ENCODE data around the gene NLRP9. TPM values are rescaled to one million over a fixed set of nuclear protein-coding genes. Genes with fewer than 3 reads are reported as not detected.
"Not testable (repeated sequence)": the region's sequence is repeated elsewhere in the genome, so short reads cannot be mapped to it uniquely, and the experiment has no call there.

NLRP9 gene
- polyA plus RNA-seq, 2 of the 4 experiments (the other 2 are of a cell fraction) = not detected

DNA sequence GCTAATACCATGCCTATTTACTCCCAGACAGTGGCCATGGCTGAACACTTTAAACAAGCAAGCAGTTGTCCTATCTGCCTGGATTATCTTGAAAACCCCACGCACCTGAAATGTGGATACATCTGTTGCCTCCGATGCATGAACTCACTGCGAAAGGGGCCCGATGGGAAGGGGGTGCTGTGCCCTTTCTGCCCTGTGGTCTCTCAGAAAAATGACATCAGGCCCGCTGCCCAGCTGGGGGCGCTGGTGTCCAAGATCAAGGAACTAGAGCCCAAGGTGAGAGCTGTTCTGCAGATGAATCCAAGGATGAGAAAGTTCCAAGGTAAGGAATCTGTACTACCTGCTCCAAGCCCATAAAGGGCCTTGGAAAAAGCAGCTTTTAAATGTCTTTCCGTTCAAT, 39.3 kb upstream of the NLRP9 start:
- H3K4me2 ChIP-seq = no peak overlapping the region
- no peak overlapping the region for H3K27ac ChIP-seq
- H3K9me3 ChIP-seq = peaks cover 12% of the 10 kb centered on the region; the same call in 2 of the 3 replicates
- no peaks in the 10 kb centered on the region for H3K4me1 ChIP-seq
- TF ChIP-seq RAD21 (conservative IDR thresholded peaks at IDR 0.05 in 1 of 2, IDR thresholded peaks at IDR 0.05 in 1 of 2) = peak in 1 of 2 experiments; percentile 47; a peak in 2 of 5 replicates
- TF ChIP-seq, protein P1, sequence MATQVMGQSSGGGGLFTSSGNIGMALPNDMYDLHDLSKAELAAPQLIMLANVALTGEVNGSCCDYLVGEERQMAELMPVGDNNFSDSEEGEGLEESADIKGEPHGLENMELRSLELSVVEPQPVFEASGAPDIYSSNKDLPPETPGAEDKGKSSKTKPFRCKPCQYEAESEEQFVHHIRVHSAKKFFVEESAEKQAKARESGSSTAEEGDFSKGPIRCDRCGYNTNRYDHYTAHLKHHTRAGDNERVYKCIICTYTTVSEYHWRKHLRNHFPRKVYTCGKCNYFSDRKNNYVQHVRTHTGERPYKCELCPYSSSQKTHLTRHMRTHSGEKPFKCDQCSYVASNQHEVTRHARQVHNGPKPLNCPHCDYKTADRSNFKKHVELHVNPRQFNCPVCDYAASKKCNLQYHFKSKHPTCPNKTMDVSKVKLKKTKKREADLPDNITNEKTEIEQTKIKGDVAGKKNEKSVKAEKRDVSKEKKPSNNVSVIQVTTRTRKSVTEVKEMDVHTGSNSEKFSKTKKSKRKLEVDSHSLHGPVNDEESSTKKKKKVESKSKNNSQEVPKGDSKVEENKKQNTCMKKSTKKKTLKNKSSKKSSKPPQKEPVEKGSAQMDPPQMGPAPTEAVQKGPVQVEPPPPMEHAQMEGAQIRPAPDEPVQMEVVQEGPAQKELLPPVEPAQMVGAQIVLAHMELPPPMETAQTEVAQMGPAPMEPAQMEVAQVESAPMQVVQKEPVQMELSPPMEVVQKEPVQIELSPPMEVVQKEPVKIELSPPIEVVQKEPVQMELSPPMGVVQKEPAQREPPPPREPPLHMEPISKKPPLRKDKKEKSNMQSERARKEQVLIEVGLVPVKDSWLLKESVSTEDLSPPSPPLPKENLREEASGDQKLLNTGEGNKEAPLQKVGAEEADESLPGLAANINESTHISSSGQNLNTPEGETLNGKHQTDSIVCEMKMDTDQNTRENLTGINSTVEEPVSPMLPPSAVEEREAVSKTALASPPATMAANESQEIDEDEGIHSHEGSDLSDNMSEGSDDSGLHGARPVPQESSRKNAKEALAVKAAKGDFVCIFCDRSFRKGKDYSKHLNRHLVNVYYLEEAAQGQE (IDR thresholded peaks at IDR 0.05) = no peak
- ChIA-PET POLR2A (no interaction called here), CTCF (no interaction called here)
- DNase-seq (ENCODE audit: low read depth in 1 of 2, low spot score in 1 of 2) (no peak), ATAC-seq (peak in 1 of 2 experiments; percentile 55; a peak in 3 of 6 replicates), FAIRE-seq (no peak)
- H3K4me3 ChIP-seq = no peak overlapping the region
- 31% methylated on average over 7 of the region's 7 CpGs for WGBS (ENCODE audit: missing lambda C conversion rate)

DNA sequence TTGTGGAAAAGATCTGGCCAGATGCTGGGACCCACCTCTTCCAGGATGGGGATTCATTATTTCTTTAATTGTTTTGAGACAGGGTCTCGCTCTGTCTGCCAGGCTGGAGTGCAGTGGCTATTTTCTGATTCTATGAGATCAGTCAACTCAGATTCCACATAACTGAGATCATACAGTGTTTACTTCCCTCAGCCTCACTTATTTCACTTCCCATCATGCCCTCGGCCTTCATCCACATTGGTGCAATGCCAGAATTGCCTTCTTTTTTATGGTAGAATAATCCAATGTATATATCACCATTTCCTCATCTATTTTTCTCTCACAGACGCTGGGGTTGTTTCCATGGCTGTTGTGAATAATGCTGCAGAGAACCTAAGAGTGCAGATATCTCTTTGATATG, 31.4 kb upstream of the NLRP9 start:
- H3K4me3 ChIP-seq; POLR2A ChIA-PET; H3K27ac ChIP-seq; FAIRE-seq; ATAC-seq; H3K4me1 ChIP-seq; H3K4me2 ChIP-seq; DNase-seq (ENCODE audit: low read depth in 1 of 2, low spot score in 1 of 2); CTCF ChIA-PET: not testable (repeated sequence)
- H3K9me3 ChIP-seq = peaks cover 10% of the 10 kb centered on the region; the same call in 2 of the 3 replicates
- 2% methylated on average over 3 of the region's 3 CpGs for WGBS (ENCODE audit: missing lambda C conversion rate)

DNA sequence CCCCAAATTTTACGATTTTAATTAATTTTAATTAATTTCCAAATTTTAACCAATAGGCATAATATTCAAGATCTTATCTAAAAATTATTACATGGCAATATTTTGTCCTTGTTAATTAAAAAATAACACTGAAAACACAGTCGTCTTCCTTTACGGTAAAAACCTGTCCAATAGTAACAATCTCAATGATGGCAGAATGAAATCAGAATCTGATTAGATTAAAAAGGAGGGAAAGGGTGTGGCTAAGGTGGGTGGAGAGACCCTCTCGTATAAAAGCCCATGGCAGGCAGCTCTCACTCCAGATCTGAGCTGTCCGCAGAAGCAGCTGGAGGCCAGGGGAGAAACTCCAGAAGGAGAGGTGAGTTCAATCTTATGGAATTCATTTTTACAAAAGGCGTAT, 30.6 kb upstream of the NLRP9 start, which contains the start of gene RFPL4AL1:
Gene RFPL4AL1 (plus strand): TSS at position 301 of the 400 bp plus-strand sequence. CDS start 2,687 bp downstream, outside the sequence.
- H3K4me2 ChIP-seq; FAIRE-seq; H3K27ac ChIP-seq; ATAC-seq; DNase-seq (ENCODE audit: low read depth in 1 of 2, low spot score in 1 of 2); H3K4me1 ChIP-seq; CTCF ChIA-PET; H3K4me3 ChIP-seq; POLR2A ChIA-PET: not testable (repeated sequence)
- WGBS (ENCODE audit: missing lambda C conversion rate) = 46% methylated on average over 5 of the region's 6 CpGs
- H3K9me3 ChIP-seq = peaks cover 11% of the 10 kb centered on the region; the same call in 2 of the 3 replicates

DNA sequence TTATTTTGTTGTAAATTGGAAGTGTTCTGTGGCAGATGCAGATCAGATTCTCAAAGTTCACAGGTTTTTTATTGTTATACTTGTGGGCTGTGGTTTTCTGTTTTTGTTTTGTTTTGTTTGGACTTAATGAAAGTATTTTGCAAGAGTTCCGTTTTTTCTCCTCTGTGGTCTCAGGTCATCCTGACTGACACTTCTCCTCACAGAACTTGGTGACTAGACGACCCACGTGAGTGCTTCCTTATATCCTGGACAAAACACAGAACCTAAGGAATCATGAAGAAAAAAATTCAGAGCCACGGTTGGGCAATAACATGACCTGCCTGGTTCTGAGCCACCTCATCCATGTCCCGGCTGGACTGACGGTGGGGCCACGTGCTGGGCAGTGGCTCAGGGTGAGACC, 28.3 kb upstream of the NLRP9 start:
- 2% methylated on average over 7 of the region's 7 CpGs for WGBS (ENCODE audit: missing lambda C conversion rate)
- POLR2A ChIA-PET = no interaction called here
- FAIRE-seq = no peak

DNA sequence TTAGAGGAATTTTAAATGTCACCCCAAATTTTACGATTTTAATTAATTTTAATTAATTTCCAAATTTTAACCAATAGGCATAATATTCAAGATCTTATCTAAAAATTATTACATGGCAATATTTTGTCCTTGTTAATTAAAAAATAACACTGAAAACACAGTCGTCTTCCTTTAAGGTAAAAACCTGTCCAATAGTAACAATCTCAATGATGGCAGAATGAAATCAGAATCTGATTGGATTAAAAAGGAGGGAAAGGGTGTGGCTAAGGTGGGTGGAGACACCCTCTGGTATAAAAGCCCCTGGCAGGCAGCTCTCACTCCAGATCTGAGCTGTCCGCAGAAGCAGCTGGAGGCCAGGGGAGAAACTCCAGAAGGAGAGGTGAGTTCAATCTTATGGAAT, 20.6 kb upstream of the NLRP9 start, which contains the start of gene RFPL4A:
Gene RFPL4A (plus strand): TSS at position 301 of the 400 bp plus-strand sequence. CDS start 2,704 bp downstream, outside the sequence.
- H3K9me3 ChIP-seq = peaks cover 10% of the 10 kb centered on the region
- DNase-seq (ENCODE audit: low read depth in 1 of 2, low spot score in 1 of 2); POLR2A ChIA-PET; H3K4me1 ChIP-seq; H3K27ac ChIP-seq; ATAC-seq; H3K4me2 ChIP-seq; H3K4me3 ChIP-seq; CTCF ChIA-PET: not testable (repeated sequence)
- WGBS (ENCODE audit: missing lambda C conversion rate) = 39% methylated on average over 3 of the region's 3 CpGs
- FAIRE-seq = peak; percentile 13

More for the DNA sequence above, 28.3 kb upstream of the NLRP9 start:
- TF ChIP-seq TFCP2L1 (CRISPR knock-in tag; IDR thresholded peaks at IDR 0.05) (no peak), HDAC2 (IDR thresholded peaks at IDR 0.05) (no peak), PHF8 (IDR thresholded peaks at IDR 0.05; ENCODE audit: borderline replicate concordance, low read depth) (no peak), JUNB (IDR thresholded peaks at IDR 0.05) (no peak), EHF (CRISPR knock-in tag; IDR thresholded peaks at IDR 0.05) (no peak), SMC3 (IDR thresholded peaks at IDR 0.05) (no peak), RFX5 (IDR thresholded peaks at IDR 0.05) (no peak)
- TF ChIP-seq, protein P2, sequence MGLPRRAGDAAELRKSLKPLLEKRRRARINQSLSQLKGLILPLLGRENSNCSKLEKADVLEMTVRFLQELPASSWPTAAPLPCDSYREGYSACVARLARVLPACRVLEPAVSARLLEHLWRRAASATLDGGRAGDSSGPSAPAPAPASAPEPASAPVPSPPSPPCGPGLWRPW (IDR thresholded peaks at IDR 0.05) = no peak
- DNase-seq (ENCODE audit: low read depth in 1 of 2, low spot score in 1 of 2) (no peak), ATAC-seq (no peak)
- H3K9me3 ChIP-seq = peaks cover 11% of the 10 kb centered on the region; the same call in 2 of the 3 replicates
- CTCF ChIA-PET = no interaction called here
- no peak overlapping the region for H3K4me3 ChIP-seq
- no peak overlapping the region for H3K4me2 ChIP-seq
- no peak overlapping the region for H3K27ac ChIP-seq
- no peaks in the 10 kb centered on the region for H3K4me1 ChIP-seq

Measured in A549 (cell line).